ENCODE results near the gene MECP2.

The MECP2 gene

GRCh38 chrX:154050113-154050495, 47.4 kb downstream of the MECP2 start:
- TF ChIP-seq FOXP2 (optimal IDR thresholded peaks at IDR 0.05; ENCODE audit: borderline replicate concordance, extremely low read depth, extremely low read length, insufficient read depth) (no peak), REST (IDR thresholded peaks at IDR 0.05; ENCODE audit: insufficient read depth in 1 of 2, low read depth in 2 of 2, low read length in 2 of 2) (no peak), SIN3A (IDR thresholded peaks at IDR 0.05; ENCODE audit: borderline replicate concordance, insufficient read depth, low read length) (no peak), POLR2AphosphoS5 (IDR thresholded peaks at IDR 0.05; ENCODE audit: low read depth, low read length) (no peak), TAF1 (IDR thresholded peaks at IDR 0.05; ENCODE audit: borderline replicate concordance, insufficient read depth, low read length) (no peak)

- no peak for TF ChIP-seq REST (IDR thresholded peaks at IDR 0.05; ENCODE audit: insufficient read depth in 1 of 2, low read depth in 2 of 2, low read length in 2 of 2)
- no peak for TF ChIP-seq FOXP2 (optimal IDR thresholded peaks at IDR 0.05; ENCODE audit: borderline replicate concordance, extremely low read depth, extremely low read length, insufficient read depth)
- TF ChIP-seq SIN3A (IDR thresholded peaks at IDR 0.05; ENCODE audit: borderline replicate concordance, insufficient read depth, low read length): no peak
- no peak for TF ChIP-seq TAF1 (IDR thresholded peaks at IDR 0.05; ENCODE audit: borderline replicate concordance, insufficient read depth, low read length)
- TF ChIP-seq POLR2AphosphoS5 (IDR thresholded peaks at IDR 0.05; ENCODE audit: low read depth, low read length): no peak
These were observed 48.1 kb downstream of the MECP2 start for GRCh38 chrX:154049209-154050112.

- TF ChIP-seq TAF1 (IDR thresholded peaks at IDR 0.05; ENCODE audit: borderline replicate concordance, insufficient read depth, low read length): no peak
- TF ChIP-seq FOXP2 (optimal IDR thresholded peaks at IDR 0.05; ENCODE audit: borderline replicate concordance, extremely low read depth, extremely low read length, insufficient read depth): no peak
- TF ChIP-seq REST (IDR thresholded peaks at IDR 0.05; ENCODE audit: insufficient read depth in 1 of 2, low read depth in 2 of 2, low read length in 2 of 2): no peak
- no peak for TF ChIP-seq POLR2AphosphoS5 (IDR thresholded peaks at IDR 0.05; ENCODE audit: low read depth, low read length)
- TF ChIP-seq SIN3A (IDR thresholded peaks at IDR 0.05; ENCODE audit: borderline replicate concordance, insufficient read depth, low read length): no peak
These were observed 49.1 kb downstream of the MECP2 start for GRCh38 chrX:154048398-154048797.

- TF ChIP-seq SIN3A (IDR thresholded peaks at IDR 0.05; ENCODE audit: borderline replicate concordance, insufficient read depth, low read length): no peak
- no peak for TF ChIP-seq POLR2AphosphoS5 (IDR thresholded peaks at IDR 0.05; ENCODE audit: low read depth, low read length)
- TF ChIP-seq TAF1 (IDR thresholded peaks at IDR 0.05; ENCODE audit: borderline replicate concordance, insufficient read depth, low read length): no peak
- no peak for TF ChIP-seq REST (IDR thresholded peaks at IDR 0.05; ENCODE audit: insufficient read depth in 1 of 2, low read depth in 2 of 2, low read length in 2 of 2)
- TF ChIP-seq FOXP2 (optimal IDR thresholded peaks at IDR 0.05; ENCODE audit: borderline replicate concordance, extremely low read depth, extremely low read length, insufficient read depth): no peak
These were observed 50.4 kb downstream of the MECP2 start for GRCh38 chrX:154046940-154047610.

Measured in PFSK-1 (cell line).